Measurements from ENCODE around the gene LRGUK.
"Not testable (repeated sequence)": the region's sequence is repeated elsewhere in the genome, so short reads cannot be mapped to it uniquely, and the experiment has no call there.

LRGUK gene

DNA sequence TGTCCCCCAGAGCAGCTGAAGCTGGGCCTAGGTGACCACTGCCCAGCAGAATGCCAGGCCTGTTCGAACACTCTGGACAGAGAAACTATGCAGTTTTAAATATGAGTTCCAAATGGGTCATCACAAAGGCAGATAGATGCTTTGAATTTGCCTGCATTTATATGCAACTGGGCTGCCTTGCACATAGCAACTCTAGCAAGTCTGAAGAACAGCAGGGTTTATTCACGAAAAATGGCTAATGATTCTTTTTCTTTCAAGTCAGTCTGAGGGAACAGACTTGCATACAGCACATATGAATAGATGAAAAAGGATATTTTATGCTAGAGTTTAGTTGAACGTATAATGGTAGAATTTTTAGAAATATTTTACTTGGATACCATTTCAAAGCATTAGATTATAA lies 121.1 kb downstream of the LRGUK start:
- no peak for FAIRE-seq

DNA sequence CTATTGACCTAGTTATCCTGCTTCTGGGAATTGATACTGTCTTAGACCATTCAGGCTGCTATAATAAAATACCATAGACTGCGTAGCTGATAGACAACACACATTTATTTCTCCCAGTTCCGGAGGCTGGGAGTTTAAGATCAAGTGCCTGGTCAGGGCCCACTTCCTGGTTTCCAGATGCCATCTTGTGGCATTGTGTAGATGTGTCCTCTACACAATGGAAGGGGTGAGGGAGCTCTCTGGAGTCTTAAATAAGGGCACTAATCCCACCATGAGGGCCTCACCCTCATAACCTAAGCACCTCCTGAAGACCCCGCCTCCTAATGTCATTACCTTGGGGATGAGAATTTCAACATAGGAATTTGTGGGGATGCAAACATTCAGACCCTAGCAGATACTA lies 127.2 kb downstream of the LRGUK start:
- no peak for FAIRE-seq

DNA sequence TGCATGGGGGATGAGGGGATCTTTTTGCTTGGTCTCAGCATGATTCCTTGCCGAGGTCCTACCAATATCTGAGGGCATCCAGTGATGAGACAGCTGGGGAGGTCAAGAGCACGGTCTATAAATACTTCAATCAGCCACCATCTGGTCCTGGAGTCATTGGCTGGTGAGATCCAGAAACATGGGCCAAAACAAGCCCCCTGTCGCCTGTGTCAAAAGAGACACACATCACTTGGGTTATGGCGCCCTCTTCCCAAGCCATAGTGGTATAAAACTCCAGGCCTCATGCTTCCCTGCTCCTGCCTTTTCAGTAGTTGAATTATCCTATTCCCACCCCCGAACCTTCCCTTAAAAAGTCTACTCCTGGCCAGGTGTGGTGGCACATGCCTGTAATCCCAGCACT lies 128.7 kb downstream of the LRGUK start:
- no peak for FAIRE-seq

DNA sequence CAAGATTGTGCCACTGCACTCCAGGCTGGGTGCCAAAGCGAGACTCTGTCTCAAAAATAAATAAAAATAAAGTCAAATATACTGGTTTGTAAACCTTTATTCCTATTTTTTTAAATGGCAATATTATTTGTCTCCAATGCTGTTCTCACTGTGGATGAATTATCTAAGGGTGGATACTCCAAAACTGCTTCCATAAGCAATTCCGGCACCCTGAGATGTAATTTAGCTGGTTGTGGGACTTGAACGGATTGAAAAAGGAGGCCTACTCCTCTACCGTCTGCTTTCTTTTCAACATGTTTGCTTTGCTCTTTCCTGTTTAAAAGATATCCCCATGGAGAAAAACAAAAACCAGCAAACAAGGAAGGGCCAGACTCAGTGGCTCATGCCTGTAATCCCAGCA lies 135.2 kb downstream of the LRGUK start:
- no peak for FAIRE-seq

DNA sequence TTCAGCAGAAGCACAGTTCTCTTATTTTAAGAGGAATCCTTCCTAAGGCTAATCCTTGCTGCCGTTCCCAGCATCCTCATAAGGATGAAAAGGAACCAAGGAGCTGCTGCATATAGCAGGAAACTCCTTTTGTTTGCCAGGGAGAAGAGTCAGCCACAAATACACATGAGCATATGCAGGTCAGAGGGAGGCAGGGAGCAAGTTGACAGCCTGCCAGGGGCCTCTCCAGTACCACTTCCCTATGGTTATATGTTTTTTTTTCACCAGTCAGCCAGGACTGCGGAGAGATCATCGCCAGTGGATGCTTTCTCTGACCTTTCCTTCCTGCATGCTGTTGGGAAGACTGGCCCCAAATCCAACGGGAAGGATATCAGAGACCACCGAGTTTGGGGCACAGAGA lies 149.8 kb downstream of the LRGUK start:
- no peak for FAIRE-seq

DNA sequence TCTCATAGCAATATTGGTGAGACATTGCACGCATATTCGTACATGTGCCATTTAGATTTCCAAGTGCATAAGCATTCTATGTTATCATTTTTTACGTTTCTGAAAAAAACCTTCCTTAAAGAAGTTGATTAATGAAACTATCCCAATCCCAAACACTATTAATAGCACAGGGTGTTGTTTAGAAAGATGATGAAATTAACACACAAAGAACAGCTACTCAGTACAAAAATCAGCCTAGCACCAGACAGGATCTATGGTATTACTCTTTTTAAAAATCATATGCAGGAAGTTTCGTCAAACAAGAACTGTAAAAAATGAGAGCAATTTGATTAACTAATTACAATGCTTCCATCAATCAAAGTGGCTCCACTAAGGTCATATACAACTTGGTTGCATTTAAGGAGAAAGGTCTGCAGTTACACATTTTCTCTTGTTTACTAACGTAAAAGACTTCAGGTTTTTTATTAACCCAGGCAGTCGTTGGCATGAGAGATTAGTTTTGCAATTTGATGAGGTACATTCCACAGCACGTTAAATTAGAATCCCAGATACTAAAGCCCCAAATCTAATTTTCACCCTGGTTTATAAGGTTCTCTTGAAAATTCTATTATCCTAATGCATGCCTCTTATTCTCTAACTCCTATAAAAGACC lies 151.5 kb downstream of the LRGUK start:
- no peak for FAIRE-seq

DNA sequence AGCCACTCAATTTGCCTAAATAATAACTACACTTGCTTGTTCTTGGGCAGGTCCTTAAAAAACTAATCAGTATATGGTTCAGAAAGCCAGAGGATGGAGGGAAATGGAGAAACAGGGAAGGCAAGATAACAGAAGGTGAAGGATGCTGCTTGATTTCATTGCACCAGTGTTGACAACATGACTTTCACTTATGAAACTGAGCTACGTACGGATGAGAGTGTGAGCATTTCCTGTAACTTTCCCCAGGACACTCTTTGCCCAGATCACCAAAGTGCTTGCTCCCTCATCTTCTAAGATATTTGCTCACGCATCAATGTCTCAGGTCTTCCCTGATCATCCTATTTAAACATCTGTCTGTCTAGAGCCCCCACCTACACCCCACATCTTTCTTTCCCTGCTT lies 152.2 kb downstream of the LRGUK start:
- FAIRE-seq, result no peak

DNA sequence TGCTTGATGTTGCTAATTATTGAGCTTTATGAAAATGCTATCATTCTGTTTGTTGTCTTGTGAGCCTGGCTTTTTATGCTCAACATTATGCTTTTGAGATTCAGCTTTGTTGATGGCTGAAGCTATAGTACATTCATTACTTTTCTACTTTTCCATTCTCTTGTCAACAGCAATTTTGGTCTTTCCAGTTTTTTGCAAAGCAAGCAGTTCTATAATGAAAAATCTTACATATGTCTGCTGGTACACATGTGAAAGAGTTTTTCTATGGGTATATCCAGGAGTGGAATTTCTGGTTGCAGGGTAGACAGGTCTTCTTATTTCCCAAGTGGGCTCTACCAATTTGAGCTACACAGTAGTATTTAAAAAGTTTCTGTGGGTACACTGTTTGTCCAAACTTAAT lies 152.8 kb downstream of the LRGUK start:
- FAIRE-seq, result no peak

DNA sequence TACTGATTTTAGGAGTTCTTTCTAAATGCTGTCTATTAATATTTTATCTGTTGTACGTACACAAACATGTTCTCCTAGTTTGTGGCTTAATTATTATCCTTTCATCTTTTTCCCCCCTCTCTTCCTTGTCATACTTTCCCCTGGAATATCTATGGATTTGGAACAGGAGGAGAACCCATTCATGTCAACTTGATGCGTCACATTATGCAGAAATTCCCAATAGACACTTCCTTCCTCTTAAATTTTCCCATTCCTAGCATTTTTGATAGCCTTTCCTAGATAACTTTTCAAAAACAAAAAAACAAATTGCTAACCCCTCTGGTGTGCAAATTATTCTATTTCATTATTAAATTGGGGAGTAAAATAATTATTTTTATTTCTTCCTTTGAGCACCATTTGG lies 153.4 kb downstream of the LRGUK start:
- no peak for FAIRE-seq

DNA sequence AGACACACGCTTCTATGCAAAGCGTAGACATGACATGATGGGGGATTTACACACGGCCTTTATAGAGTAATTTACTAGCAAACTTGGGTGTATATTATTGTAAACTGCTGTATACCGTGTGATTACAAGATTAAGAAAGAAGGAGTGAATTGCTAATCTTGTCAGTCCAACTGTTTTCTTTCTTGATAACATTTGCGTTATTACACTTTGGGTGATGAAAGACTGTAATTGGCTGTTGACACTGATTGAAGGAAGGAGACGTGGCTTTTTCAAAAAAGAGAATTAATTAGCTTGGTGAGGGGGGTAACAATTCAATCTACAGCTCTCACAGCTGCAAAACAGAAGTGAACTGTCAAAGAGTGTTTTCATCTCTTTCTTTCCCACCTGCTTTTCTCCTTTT lies 156.9 kb downstream of the LRGUK start:
- FAIRE-seq, result no peak

DNA sequence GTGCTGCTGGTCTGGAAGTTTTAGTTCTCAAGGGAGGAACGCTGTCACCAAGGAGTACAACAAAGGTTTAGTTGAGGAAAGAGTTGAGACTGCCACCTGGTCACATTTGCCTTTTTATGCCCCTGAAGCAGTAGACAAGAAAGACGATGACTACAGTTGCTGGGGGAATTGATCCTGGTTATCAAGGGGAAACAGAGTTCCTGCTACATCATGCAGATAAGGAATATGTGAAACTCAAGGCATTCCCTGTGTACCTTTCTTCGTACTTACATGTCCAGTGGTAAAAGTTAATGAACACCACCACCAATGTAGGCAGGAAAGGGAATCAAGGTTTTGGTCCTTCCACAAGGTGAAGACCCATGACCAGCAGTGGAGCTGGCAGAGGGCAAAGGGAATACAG lies 157.8 kb downstream of the LRGUK start:
- no peak for FAIRE-seq

DNA sequence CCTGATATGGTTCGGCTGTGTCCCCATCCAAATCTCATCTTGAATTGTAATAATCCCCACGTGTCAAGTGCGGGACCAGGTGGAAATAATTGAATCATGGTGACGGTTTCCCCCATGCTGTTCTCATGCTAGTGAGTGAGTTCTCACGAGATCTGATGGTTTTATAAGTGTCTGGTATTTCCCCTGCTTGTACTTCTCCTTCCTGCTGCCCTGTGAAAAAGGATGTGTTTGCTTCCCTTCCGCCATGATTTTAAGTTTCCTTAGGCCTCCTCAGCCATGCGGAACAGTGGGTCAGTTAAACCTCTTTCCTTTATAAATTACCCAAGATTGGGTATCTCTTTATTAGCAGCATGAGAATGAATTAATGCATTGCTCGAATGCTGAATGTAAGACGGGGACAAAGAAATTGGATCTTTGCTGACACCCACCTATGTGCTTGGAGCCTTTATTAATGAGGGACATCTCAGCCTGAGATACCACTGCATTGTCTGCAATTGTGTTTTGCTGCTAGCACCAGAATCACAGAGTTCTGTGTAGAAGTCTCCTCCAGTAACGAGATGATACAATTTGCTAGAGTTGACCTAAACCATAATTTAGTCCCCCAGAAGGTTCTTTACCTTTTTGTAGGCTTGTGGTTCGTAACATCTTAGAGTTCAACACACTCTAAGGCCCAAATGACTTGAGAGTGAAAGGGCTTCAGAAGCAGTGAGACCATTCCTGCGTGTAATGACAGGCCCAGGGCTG lies 160.9 kb downstream of the LRGUK start:
- FAIRE-seq, result no peak

DNA sequence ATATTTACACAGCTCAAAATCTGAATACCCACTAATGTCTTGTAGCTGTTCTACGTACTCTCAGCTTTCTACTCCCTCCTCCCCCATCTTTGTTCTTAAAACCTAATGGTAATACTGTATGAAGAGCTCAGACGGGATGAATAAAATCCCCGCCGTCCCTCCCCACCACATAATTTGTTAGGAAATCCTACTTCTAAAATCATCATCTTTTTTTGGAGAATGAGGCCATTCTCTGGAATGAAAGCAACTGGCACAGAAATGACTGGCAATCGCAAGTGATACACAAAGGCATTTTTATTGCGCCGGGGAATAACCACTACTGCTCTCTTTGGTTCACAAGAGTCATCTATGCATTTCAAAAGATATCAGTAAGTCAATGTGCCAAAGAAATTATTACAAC lies 162.3 kb downstream of the LRGUK start:
- no peak for FAIRE-seq

DNA sequence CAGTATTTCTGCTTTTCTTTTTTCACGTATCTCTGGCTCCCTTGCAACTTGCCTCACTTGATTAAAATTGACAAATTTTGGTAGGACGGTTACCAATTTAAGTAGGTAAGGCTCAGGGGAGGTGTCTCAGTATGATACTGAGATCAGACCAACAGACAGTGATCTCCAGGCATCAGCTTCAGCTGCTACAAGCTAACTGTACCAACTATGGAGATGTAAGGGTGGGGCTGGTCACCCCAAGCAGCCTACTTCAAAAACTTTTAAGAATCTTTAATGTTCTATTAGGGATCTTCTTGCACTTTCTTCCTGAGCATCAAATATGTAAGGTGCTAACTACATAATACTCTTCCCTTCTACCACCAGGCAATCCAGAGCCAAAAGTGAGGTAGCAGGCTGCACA lies 162.7 kb downstream of the LRGUK start:
- no peak for FAIRE-seq

DNA sequence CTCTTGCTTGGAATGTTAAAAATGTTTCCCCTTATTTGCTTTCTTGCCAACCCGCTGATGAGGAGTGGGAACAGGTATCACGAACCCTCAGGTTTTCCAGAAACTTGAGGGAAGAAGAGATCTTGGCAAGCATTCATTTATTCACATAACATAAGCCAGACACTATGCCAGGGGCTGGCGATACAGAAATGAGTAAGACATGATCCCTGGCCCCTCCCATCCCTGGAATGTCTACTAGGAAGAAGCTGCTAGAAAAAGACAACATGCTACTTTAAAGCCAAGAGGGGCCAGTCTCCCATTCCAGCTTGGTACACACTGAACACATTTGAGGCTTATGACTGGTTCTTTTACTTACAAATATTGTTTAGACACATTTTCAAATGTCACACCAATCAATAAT lies 163.1 kb downstream of the LRGUK start:
- no peak for FAIRE-seq

DNA sequence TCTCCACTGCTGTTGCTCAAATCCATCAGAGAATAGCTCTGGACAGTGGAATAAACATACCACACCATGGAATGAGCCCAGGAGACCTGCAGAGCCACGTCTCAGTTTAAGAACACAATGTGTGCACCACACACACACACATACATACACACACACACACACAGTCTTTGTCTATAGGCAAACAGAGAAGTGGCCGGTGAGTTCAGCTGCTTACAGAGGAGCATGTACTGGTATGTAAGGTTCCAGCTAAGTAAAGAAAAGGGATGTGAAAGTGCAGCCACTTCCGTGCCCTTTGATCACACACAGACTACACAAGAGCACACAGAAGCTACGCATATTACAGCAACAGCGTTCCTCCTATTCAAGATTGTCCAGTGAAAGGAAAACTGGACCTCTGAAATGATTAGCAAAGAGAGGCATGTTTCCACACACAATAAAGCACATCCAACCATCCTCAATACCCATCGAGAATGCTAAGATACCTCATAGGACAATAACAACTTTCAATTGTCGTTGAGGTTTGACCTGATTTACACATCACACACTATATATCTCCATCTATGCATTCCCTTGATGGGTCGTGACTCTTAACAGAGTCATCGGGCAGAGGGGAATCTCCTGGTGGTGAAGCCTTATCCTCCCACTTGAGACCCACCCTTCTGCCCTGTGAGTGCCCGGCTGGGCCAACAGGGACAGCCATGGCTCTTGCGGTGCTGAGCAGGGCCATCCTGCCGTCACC lies 166.0 kb downstream of the LRGUK start:
- FAIRE-seq, result no peak

DNA sequence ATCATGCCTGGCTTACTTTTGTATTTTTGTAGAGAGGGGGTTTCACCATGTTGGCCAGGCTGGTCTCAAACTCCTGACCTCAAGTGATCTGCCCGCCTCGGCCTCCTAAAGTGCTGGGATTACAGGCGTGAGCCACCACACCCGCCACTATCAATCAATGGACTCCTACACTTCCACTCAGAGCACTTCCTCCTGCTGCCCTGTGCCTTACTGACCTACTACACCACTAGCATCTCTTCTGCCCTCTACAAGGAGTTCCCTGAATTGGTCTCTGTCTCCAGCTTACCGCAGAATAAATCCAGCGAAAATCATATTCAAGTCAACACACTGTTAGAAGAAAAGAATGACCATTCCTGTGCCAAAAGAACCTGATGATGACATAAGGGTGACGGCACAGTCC lies 168.8 kb downstream of the LRGUK start:
- FAIRE-seq, result not testable (repeated sequence)

DNA sequence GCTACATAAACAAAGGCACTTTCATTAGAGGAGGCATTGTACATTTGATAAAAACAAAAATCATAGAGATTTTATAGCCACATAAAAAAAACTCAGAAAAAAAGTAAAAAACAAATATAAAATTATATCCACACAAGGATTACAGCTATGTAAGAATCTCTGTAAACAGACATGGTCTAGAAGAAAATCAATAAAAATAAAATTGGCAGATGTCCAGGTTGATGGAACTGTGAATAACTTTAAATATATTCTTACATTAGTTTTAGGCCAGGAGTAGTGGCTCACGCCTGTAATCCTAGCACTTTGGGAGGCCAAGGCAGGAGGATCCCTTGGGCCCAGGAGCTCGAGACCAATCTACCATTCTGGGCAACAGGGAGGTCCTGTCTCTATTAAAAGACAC lies 170.3 kb downstream of the LRGUK start:
- FAIRE-seq, result no peak

DNA sequence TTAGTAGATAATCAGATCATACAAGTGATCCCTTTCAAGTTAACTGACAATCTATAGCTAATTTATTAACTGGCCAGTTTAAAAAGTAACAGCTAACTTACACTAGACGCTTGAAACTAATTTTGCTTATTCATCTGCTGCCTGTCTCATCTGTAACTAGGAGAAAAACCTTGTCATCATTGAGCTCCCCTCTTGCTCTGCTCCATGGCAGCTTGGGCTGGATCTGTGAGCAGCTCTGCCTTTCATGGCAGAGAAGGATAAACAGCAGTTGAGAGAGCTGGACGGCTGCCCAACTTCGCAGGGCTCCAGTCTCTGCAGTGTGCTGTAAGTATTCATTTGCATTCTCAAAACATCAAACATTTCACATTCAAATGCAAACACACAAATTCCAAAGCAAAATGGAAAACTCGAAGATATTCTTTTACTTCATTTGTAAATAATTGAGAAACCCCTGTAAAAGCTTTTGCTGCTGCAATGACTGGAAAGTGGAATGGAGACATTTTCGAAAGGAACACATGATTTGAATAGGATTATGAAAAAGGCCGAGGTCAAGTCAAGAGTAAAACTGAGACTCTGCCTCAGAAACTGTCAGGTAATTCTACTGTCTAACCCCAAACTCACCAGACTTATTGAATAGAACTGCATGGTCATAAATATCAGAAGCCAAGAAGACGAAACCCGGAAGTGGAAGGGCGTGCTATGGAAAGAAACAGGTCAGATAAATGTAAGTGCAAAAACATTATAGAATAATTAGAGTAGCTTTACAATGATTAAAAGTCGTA lies 172.0 kb downstream of the LRGUK start:
- no peak for FAIRE-seq

DNA sequence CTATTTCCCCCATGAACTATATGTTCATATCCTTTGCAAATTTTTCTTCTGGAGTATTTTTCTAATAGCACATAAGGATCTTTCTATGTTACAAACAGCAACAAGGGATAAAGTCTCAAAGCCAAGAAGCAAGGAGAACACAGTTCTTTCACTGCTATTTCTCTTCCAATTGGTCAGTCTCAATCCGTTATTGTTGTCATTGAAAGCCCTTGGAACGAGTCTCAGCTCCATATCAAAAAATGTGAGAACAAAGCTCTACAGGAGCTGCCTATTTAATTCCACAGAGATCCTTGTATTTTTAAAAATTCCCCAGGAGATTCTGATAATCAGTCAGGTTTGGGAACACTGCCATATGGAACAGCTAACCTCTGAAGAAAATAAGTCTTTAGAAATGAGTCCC lies 173.8 kb downstream of the LRGUK start:
- no peak for FAIRE-seq

DNA sequence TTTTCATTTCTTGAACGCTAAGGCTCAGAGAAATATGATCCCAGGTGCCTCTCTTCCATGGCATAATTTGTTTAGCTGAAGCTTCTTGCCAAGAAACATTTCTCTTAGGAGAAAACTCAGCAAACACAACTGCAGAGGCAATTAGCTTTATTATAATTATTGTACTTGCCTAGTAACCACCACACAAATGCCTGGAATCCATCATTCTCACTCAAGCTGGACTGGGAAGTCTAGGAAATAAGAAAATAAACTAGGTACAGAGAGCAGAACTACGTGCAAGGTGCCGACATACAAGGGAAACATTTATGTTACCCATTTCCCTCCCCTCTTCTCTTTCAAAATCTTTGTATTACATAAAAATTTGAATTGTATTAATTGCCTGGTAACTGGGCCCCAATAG lies 174.5 kb downstream of the LRGUK start:
- FAIRE-seq, result no peak

DNA sequence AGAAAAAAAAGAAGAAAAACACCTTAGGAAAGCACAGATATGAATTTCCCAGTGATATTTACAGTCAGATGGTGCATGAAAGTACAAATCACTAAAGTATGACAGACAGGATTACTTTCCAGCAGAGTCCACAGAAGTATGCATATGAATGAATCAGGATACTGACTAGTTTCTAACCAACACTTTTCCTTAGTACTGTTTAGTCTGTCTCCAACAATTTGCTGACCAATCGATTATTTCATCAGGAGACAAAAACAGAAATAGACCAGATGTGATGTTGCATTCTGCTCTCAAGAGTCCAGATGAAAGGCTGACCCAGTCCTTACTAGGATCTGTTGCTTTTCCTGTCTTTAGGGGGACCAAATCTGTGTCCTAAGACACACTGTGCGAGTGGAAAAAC lies 175.0 kb downstream of the LRGUK start:
- FAIRE-seq, result no peak

DNA sequence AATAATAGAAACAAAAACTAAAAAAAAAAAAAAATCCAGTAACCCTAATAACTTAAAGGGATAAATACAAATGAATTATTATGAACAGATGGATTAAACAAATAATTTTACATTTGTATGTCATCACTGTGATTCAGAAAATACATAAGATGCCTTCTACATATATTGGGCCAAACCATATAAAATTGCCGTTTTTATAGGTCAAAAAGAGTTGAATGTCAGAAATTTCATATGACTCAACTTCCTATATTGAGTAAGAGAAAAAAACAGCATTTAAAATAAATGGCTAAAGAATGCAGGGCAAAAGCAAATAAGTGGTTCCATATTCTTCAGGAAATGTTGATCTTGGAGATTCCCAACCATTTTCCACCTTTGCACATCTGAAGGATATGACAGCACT lies 180.2 kb downstream of the LRGUK start:
- FAIRE-seq, result no peak

DNA sequence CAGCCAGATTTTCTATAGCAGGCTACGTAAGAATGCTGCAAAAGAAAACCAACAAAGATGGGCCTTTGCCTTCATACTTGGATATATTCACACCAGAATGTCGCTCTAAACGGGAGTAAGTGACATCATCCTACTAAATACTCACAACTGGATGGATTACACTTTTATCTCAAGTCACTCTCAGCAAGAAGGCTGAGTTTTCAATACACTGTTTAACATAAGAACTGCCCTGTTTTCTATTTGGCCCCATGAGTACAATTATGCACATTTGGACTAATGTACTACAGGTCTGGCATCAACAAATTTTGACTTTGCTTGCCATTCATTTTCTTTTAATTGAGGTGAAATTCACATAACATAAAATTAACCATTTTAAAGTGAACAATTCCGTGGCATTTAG lies 181.4 kb downstream of the LRGUK start:
- no peak for FAIRE-seq

Measured in G401.6 (cell line).